Stomach (tissue), 9 donors: ENCODE results near the gene SPACA9. TPM values are rescaled to one million over a fixed set of nuclear protein-coding genes. Genes with fewer than 3 reads are reported as not detected.

Experiments used
- DNase-seq, 2 donors: peaks; one replicate each; pipeline versions ENCODE4 v3.0.0 to v3.0.0-alpha.2; 2013 to 2019
- H3K27ac ChIP-seq, 5 donors: fragments of 200-600 bp in 4 of 5; sonication (generic) in 4 of 5; one replicate each; pipeline ENCODE4 v1.5.1; 2013 to 2019; ENCODE audit warnings: mild to moderate bottlenecking in 1 of 5, moderate library complexity in 1 of 5
- H3K27me3 ChIP-seq, 3 donors: fragments of 200-600 bp; sonication (generic); one replicate each; pipeline ENCODE4 v1.5.1; 2017 to 2019; ENCODE audit warnings: mixed run types in 1 of 3
- H3K36me3 ChIP-seq, 4 donors: fragments of 200-600 bp; sonication (generic); 1 replicate in 3 of 4; 2 replicates in 1 of 4; pipeline ENCODE4 v1.5.1; 2016 to 2019
- H3K4me1 ChIP-seq, 4 donors: fragments of 200-600 bp; sonication (generic); one replicate each; pipeline ENCODE4 v1.5.1; 2016 to 2019
- H3K4me3 ChIP-seq, 4 donors: fragments of 200-600 bp; sonication (generic) in 3 of 4; one replicate each; pipeline ENCODE4 v1.5.1; 2016 to 2019; ENCODE audit warnings: mild to moderate bottlenecking in 1 of 4
- H3K9me3 ChIP-seq, 4 donors: fragments of 200-600 bp; sonication (generic); one replicate each; pipeline ENCODE4 v1.5.1; 2016 to 2019
- EP300 ChIP-seq: sonication (generic); formaldehyde crosslinking; IDR thresholded peaks from one replicate; pipeline ENCODE4 v1.6.1; 2017; ENCODE audit warnings: antibody characterized with exemption
- POLR2A ChIP-seq, 4 donors: fragments of 450-650 bp; IDR thresholded peaks; one replicate each; pipeline ENCODE4 v1.6.1; 2016; ENCODE audit warnings: antibody characterized with exemption in 4 of 4, control low read depth in 2 of 4, mild to moderate bottlenecking in 1 of 4, moderate library complexity in 1 of 4
- POLR2AphosphoS5 ChIP-seq, 3 donors: sonication (generic); formaldehyde crosslinking; IDR thresholded peaks; one replicate each; pipeline ENCODE4 v1.6.1; 2016; ENCODE audit warnings: antibody characterized with exemption in 3 of 3
- WGBS, 5 donors: extraction: QIAGEN DNeasy Blood & Tissue Kit in 3 of 5; methylation state at CpG; one replicate each; pipeline versions ENCODE4 v1.1.5 to v1.1.7; 2013 to 2018; 5-methylcytosine and 5-hydroxymethylcytosine counted together
- intact Hi-C: fragments of 100-400 bp; cut with DNase I; formaldehyde crosslinking; loops from one replicate; pipeline ENCODE4 v1.15.1; 2023; ENCODE audit warnings: low total_unique reads
- polyA plus RNA-seq, 3 donors: library from polyadenylated mRNA; stranded (reverse); fragments of 200-250 nt; gene quantifications; one replicate each; pipeline ENCODE4 v1.2.3, GENCODE V29; 2013
- total RNA-seq, 5 donors: library from RNA; depleted of rRNA; stranded (reverse); fragments of >200 nt; gene quantifications; one replicate each; pipeline versions ENCODE4 v1.1.0 to v1.2.3, GENCODE V29; 2014 to 2016
- TF ChIP-seq, protein P1 (sequence below), 7 experiments: fragments of 450-650 bp in 4 of 7; fragments of 200-600 bp in 3 of 7; sonication (generic) in 3 of 7; IDR thresholded peaks; one replicate each; pipeline ENCODE4 v1.5.1; 2016 to 2019; ENCODE audit warnings: antibody characterized with exemption in 7 of 7, control low read depth in 2 of 7, mild to moderate bottlenecking in 1 of 7
- donor health status: healthy with polysubstance abuse.
- donor health status: Bipolar disorder and iron deficiency.
- donor health status: healthy.

The SPACA9 gene
- total and polyA plus RNA-seq, 8 donors = 0.29 to 4.8 (median 2.0) TPM; not detected in 2

DNA sequence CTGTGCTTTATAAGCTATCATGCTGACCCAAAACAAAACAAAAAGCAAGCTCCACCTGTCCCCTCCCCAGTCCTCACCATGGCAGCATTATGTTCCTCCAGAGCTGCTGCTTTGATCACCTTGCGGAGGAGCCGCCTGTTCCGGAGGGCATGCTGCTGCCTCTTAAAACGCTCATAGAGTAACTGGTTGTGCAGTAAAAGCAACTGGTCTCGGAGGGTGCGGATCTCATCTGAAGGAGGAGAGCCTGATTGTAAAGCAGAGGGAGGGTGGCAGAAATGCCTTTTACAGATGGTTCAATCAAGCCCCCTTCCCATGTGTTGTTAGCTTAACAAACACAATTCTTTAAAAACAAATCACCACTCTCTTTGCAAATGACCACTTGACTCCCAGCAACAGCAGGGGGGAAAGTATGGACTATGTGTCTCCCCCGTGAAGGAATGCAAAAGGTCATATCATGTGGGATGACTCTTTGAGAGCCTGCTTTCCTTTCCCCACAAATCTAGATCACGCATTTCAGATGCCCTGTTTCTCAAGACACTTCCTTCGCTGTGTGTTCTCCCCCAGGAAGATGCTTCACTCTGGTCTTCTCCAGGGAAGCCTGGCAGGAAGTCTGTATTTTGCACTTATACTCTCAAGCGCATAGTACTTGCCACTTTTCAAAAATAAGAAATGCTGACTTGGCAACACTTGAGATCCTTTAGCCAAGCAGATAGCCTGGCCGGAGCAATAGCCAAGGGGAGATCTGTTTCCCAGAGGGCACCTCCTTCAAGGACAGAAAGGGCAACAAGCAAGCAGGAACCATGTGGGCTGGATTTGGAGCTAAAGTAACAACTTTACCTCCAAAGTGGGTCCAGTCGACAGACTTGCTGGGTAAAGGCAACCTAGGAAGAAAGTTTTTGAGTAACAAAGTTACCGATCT lies 25.1 kb downstream of the SPACA9 start:
- Histone ChIP-seq H3K4me1 (no peaks in the 10 kb centered on the region), H3K9me3 (no peaks in the 10 kb centered on the region), H3K36me3 (peaks cover 47 to 96% (median 96%) of the 10 kb centered on the region in 4 donors), H3K27me3 (no peaks in the 10 kb centered on the region), H3K27ac (no peak overlapping the region), H3K4me3 (no peak overlapping the region)
- DNase-seq = no peak
- no peak for TF ChIP-seq POLR2A (IDR thresholded peaks at IDR 0.05)
- no peak for TF ChIP-seq POLR2AphosphoS5 (IDR thresholded peaks at IDR 0.05)
- TF ChIP-seq EP300 = no peak
- TF ChIP-seq, protein P1, sequence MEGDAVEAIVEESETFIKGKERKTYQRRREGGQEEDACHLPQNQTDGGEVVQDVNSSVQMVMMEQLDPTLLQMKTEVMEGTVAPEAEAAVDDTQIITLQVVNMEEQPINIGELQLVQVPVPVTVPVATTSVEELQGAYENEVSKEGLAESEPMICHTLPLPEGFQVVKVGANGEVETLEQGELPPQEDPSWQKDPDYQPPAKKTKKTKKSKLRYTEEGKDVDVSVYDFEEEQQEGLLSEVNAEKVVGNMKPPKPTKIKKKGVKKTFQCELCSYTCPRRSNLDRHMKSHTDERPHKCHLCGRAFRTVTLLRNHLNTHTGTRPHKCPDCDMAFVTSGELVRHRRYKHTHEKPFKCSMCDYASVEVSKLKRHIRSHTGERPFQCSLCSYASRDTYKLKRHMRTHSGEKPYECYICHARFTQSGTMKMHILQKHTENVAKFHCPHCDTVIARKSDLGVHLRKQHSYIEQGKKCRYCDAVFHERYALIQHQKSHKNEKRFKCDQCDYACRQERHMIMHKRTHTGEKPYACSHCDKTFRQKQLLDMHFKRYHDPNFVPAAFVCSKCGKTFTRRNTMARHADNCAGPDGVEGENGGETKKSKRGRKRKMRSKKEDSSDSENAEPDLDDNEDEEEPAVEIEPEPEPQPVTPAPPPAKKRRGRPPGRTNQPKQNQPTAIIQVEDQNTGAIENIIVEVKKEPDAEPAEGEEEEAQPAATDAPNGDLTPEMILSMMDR (IDR thresholded peaks at IDR 0.05) = no peak
- intact Hi-C loops = no loop called here
- 85 to 88% (median 86%) methylated on average over 13 of the region's 13 CpGs for WGBS, 5 donors

- no peak for DNase-seq
- no peak for TF ChIP-seq POLR2A (IDR thresholded peaks at IDR 0.05)
- TF ChIP-seq, protein P1 (IDR thresholded peaks at IDR 0.05) = no peak
- no peak for TF ChIP-seq POLR2AphosphoS5 (IDR thresholded peaks at IDR 0.05)
- TF ChIP-seq EP300 = no peak
- no peaks in the 10 kb centered on the region for H3K9me3 ChIP-seq
- H3K4me3 ChIP-seq = no peak overlapping the region
- intact Hi-C loops = no loop called here
- H3K27ac ChIP-seq = no peak overlapping the region
- H3K36me3 ChIP-seq = peaks cover 46 to 96% (median 96%) of the 10 kb centered on the region in 4 donors
- WGBS, 5 donors = 91 to 96% (median 93%) methylated on average over 12 of the region's 12 CpGs
- H3K27me3 ChIP-seq = no peaks in the 10 kb centered on the region
- no peaks in the 10 kb centered on the region for H3K4me1 ChIP-seq
These were observed 27.0 kb downstream of the SPACA9 start for GRCh38 chr9:132905726-132906125.

DNA sequence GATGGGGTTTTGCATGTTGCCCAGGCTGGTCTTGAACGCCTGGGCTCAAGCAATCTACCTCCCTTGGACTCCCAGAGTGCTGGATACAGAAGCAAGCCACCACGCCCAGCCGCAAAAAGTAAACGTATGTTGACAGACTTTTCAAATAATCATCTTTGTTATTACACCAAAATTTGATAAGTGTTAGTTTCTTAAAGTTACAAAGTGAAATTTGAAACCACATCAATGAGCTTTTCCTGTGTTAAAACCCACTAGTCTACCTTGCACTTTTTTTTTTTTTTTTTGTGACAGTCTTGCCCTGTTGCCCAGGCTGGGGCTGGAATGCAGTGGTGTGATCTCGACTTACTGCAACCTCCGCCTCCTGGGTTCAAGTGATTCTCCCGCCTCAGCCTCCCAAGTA lies 29.9 kb downstream of the SPACA9 start:
- Histone ChIP-seq H3K27ac (no peak overlapping the region), H3K27me3 (no peaks in the 10 kb centered on the region), H3K36me3 (peaks cover 49 to 99% (median 96%) of the 10 kb centered on the region in 4 donors), H3K4me3 (no peak overlapping the region), H3K4me1 (no peaks in the 10 kb centered on the region), H3K9me3 (no peaks in the 10 kb centered on the region)
- intact Hi-C loops = no loop called here
- WGBS, 5 donors = 63 to 80% (median 71%) methylated on average over 7 of the region's 7 CpGs
- TF ChIP-seq, protein P1 (IDR thresholded peaks at IDR 0.05) = no peak
- TF ChIP-seq POLR2AphosphoS5 (IDR thresholded peaks at IDR 0.05) = no peak
- no peak for TF ChIP-seq EP300
- TF ChIP-seq POLR2A (IDR thresholded peaks at IDR 0.05) = no peak
- DNase-seq = no peak

- 79 to 84% (median 82%) methylated on average over 2 of the region's 2 CpGs for WGBS, 5 donors
- TF ChIP-seq EP300 (no peak), POLR2AphosphoS5 (IDR thresholded peaks at IDR 0.05) (no peak), POLR2A (IDR thresholded peaks at IDR 0.05) (no peak)
- TF ChIP-seq, protein P1 (IDR thresholded peaks at IDR 0.05) = no peak
- peaks cover 44 to 98% (median 94%) of the 10 kb centered on the region in 4 donors for H3K36me3 ChIP-seq
- intact Hi-C loops = no loop called here
- H3K27ac ChIP-seq = no peak overlapping the region
- no peak for DNase-seq
- no peaks in the 10 kb centered on the region for H3K27me3 ChIP-seq
- H3K9me3 ChIP-seq = no peaks in the 10 kb centered on the region
- H3K4me1 ChIP-seq = no peaks in the 10 kb centered on the region
- no peak overlapping the region for H3K4me3 ChIP-seq
These were observed 30.6 kb downstream of the SPACA9 start for GRCh38 chr9:132909311-132909710.
